Heart right ventricle (tissue), 16 donors: ENCODE results near the gene TFAM. TPM values are rescaled to one million over a fixed set of nuclear protein-coding genes. Genes with fewer than 3 reads are reported as not detected.

Experiments used
- ATAC-seq, 8 donors: fragments of 200-7000 bp; cut with Tn5 transposase; one replicate each; pipeline ENCODE4 v1.9.1; 2020; ENCODE audit warnings: mild to moderate bottlenecking in 8 of 8, moderate library complexity in 8 of 8, moderate number of reproducible peaks in 1 of 8
- DNase-seq, 2 donors: peaks; one replicate each; pipeline ENCODE4 v3.0.0-alpha.2; 2020
- H3K27ac ChIP-seq, 10 donors: fragments of 200-600 bp; sonication (generic) in 2 of 10; one replicate each; pipeline versions ENCODE4 v1.5.0 to v1.8.0; 2020 to 2022; ENCODE audit warnings: mild to moderate bottlenecking in 3 of 10
- H3K27me3 ChIP-seq, 7 donors: fragments of 200-600 bp; one replicate each; pipeline ENCODE4 v1.8.0; 2021 to 2022; ENCODE audit warnings: mild to moderate bottlenecking in 2 of 7
- H3K36me3 ChIP-seq, 9 donors: fragments of 200-600 bp; sonication (generic) in 1 of 9; one replicate each; pipeline versions ENCODE4 v1.5.0 to v1.8.0; 2020 to 2022; ENCODE audit warnings: mild to moderate bottlenecking in 2 of 9
- H3K4me1 ChIP-seq, 9 donors: fragments of 200-600 bp; sonication (generic) in 1 of 9; one replicate each; pipeline versions ENCODE4 v1.5.0 to v1.8.0; 2020 to 2022; ENCODE audit warnings: mild to moderate bottlenecking in 4 of 9
- H3K4me3 ChIP-seq, 10 donors: fragments of 200-600 bp; sonication (generic) in 2 of 10; one replicate each; pipeline versions ENCODE4 v1.5.0 to v1.8.0; 2020 to 2022; ENCODE audit warnings: mild to moderate bottlenecking in 7 of 10, moderate library complexity in 2 of 10
- H3K9me3 ChIP-seq, 11 donors: fragments of 200-600 bp in 10 of 11; sonication (generic) in 2 of 11; one replicate each; pipeline versions ENCODE4 v1.5.0 to v1.8.0; 2013 to 2022; ENCODE audit warnings: mild to moderate bottlenecking in 2 of 11, control low read depth in 1 of 11, moderate library complexity in 1 of 11
- WGBS, 2 donors: extraction: QIAGEN DNeasy Blood & Tissue Kit; methylation state at CpG; one replicate each; pipeline ENCODE4 v1.1.7; 2013; ENCODE audit warnings: inconsistent platforms in 1 of 2; 5-methylcytosine and 5-hydroxymethylcytosine counted together
- intact Hi-C, 10 donors: fragments of 100-400 bp; cut with DNase I; formaldehyde crosslinking; loops; one replicate each; pipeline versions ENCODE4 v1.11.1 to v1.14.2; 2022
- polyA plus RNA-seq, 2 donors: library from polyadenylated mRNA; stranded (reverse); fragments of 200-250 nt; gene quantifications; one replicate each; pipeline ENCODE4 v1.2.3, GENCODE V29; 2013
- total RNA-seq, 10 donors: library from RNA; stranded (reverse); fragmentation: NEBNext Ultra II Directional in 3 of 10; extraction: Animal tissue kit (Norgen Biotek cat#: 25700) in 3 of 10; gene quantifications; one replicate each; pipeline versions ENCODE4 v1.2.1 to v1.2.4, GENCODE V29; 2021 to 2023
- TF ChIP-seq, protein P1 (sequence below), 9 donors: fragments of 200-600 bp; sonication (generic) in 2 of 9; IDR thresholded peaks; one replicate each; pipeline versions ENCODE4 v1.5.0 to v1.8.0; 2021 to 2022; ENCODE audit warnings: antibody characterized with exemption in 9 of 9, mild to moderate bottlenecking in 5 of 9, moderate library complexity in 1 of 9
- donor health status: Arrhythmogenic right ventricular cardiomyopathy.
- donor health status: ischemic (EF 13 %, LVEDD 7.1; RV severe dilation, severe dysfunction).
- donor health status: healthy with polysubstance abuse.
- donor health status: DM: no; HTN: yes; CAD: no.
- donor health status: DM: no; HTN: no; CAD: no.
- donor health status: ischemic (EF 25% LVEDD 6.9; RV normal size, moderate dysfunction).
- donor health status: ischemic (EF 25% LVEDD 5.7; RV mildly dilated, moderate dysfunction).
- donor health status: healthy.
- donor health status: DM: yes; HTN: yes; CAD: no.
- donor health status: Ischemic cardiomyopathy.
- donor health status: ischemic (EF 35%, LVEDD 5.7; RV mildly dilated, moderate dysfunction).
- donor health status: nonischemic (EF 11% LVEDD 7.7; RV severe dilation, severe dysfunction).
- donor health status: DM: yes; HTN: yes; CAD: no.
- donor health status: PGD.
- donor health status: ischemic (EF 29% LVEDD 5.4; RV normal size, mild dysfunction).
- donor health status: nonischemic (EF 23%, LVEDD 6.1; RV moderate dilation, normal function).

TFAM gene
- total and polyA plus RNA-seq, 12 donors: 3.8 to 36.5 (median 31.0) TPM

DNA sequence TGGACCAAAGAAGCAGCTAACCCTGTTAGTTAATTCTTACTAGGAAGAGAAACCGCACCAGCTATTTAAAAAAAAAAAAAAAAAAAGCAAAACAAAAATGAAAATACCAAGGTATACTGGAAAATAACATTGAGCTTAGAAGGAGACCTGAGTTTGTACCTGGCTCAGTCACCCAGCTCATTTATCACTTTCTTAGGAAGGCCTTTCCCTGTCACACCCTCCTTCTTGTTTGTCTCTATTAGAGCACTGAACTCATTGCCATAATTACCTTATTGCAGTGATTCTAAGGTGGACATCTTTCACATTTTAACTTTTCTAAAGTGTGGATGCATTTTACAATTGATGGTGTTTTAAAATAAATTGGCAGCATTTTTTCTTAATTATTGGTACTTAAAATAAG lies 26.3 kb upstream of the TFAM start:
- DNase-seq (no peak), ATAC-seq (no peak)
- no peak overlapping the region for H3K4me3 ChIP-seq
- peaks cover 2 to 67% (median 41%) of the 10 kb centered on the region in 9 donors for H3K4me1 ChIP-seq
- no peaks in the 10 kb centered on the region for H3K27me3 ChIP-seq
- intact Hi-C loops: no loop called here
- no peaks in the 10 kb centered on the region for H3K9me3 ChIP-seq
- no peak overlapping the region for H3K27ac ChIP-seq
- H3K36me3 ChIP-seq: peaks cover 0 to 30% (median 10%) of the 10 kb centered on the region in 9 donors
- 96 to 100% methylated on average over 1 of the region's 1 CpG for WGBS, 2 donors
- TF ChIP-seq, protein P1, sequence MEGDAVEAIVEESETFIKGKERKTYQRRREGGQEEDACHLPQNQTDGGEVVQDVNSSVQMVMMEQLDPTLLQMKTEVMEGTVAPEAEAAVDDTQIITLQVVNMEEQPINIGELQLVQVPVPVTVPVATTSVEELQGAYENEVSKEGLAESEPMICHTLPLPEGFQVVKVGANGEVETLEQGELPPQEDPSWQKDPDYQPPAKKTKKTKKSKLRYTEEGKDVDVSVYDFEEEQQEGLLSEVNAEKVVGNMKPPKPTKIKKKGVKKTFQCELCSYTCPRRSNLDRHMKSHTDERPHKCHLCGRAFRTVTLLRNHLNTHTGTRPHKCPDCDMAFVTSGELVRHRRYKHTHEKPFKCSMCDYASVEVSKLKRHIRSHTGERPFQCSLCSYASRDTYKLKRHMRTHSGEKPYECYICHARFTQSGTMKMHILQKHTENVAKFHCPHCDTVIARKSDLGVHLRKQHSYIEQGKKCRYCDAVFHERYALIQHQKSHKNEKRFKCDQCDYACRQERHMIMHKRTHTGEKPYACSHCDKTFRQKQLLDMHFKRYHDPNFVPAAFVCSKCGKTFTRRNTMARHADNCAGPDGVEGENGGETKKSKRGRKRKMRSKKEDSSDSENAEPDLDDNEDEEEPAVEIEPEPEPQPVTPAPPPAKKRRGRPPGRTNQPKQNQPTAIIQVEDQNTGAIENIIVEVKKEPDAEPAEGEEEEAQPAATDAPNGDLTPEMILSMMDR (IDR thresholded peaks at IDR 0.05): no peak

DNA sequence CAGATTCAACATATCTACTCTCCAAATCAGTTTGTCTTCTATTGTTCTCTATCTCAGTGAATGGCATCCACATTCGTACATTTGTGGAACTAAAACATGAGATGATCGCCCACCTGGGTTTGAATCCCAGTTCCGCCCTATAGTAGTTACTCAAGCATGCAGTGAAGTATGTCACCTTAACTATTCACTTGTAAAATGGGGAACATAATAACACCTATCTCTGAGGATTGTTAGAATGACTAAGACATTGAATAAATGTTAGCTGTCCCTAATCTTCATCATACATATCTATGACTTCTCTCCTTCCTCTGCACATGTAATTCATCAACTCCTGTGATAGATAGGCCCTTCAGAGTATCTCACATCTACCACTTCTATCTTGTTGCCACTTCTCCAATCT lies 25.7 kb upstream of the TFAM start:
- peaks cover 0 to 35% (median 10%) of the 10 kb centered on the region in 9 donors for H3K36me3 ChIP-seq
- intact Hi-C loops: no loop called here
- H3K27me3 ChIP-seq: no peaks in the 10 kb centered on the region
- peaks cover 2 to 64% (median 39%) of the 10 kb centered on the region in 9 donors for H3K4me1 ChIP-seq
- no peak overlapping the region for H3K27ac ChIP-seq
- TF ChIP-seq, protein P1 (IDR thresholded peaks at IDR 0.05): no peak
- no peak overlapping the region for H3K4me3 ChIP-seq
- WGBS, 2 donors: 89 to 90% methylated on average over 3 of the region's 3 CpGs
- ATAC-seq: peak in 1 of 8 donors; percentile 13
- H3K9me3 ChIP-seq: no peaks in the 10 kb centered on the region
- no peak for DNase-seq

DNA sequence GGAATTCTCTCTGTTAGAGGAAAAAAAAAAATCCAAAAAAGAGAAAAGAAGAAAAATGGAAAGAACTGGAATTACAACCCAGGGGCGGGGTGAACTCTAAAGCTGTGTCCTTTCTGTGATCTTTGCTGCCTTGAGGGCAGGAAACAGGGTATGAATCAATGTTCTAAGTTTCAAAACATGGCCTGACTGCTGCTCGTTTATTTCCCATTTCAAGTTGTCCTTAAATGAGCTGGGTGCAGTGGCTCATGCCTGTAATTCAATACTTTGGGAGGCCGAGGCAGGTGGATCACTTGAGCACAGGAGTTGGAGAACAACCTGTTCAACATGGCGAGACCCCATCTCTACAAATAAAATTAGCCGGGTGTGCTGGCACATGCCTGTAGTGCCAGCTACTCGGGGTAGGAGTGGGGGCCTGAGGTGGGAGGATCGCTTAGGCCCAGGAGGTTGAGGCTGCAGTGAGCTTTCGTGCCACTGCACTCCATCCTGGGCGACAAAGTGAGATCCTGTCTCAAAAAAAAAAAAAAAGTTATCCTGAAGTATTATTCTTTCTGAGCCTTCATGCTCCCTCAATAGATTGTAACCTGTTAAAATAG lies 24.7 kb upstream of the TFAM start:
- no peak overlapping the region for H3K4me3 ChIP-seq
- ATAC-seq (peak in 3 of 8 donors; percentile 21 to 55 (median 41)), DNase-seq (no peak)
- peaks cover 2 to 54% (median 35%) of the 10 kb centered on the region in 9 donors for H3K4me1 ChIP-seq
- no peaks in the 10 kb centered on the region for H3K27me3 ChIP-seq
- intact Hi-C loops: no loop called here
- H3K36me3 ChIP-seq: peaks cover 0 to 45% (median 10%) of the 10 kb centered on the region in 9 donors
- TF ChIP-seq, protein P1 (IDR thresholded peaks at IDR 0.05): no peak
- WGBS, 2 donors: 74 to 76% methylated on average over 9 of the region's 9 CpGs
- H3K9me3 ChIP-seq: no peaks in the 10 kb centered on the region
- H3K27ac ChIP-seq: peak overlapping the region in 1 of 10 donors; percentile 5

DNA sequence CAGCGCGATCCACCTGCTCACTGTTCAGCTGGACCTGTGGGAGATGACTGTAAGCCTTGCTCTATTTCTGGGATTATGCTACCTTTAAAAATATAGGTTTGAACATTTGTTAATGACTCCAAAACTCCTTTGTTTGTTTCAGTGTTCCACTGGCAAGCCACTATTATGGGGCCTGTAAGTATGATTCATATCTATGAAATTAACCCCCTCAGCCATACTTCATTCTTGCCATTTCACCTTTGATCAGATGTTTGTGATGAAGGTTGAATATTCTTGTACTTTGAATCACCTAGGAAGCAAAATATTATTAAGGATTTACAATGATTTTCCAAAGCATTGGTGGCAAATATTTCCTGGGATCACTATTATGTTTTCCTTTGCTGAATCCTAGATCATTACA lies 23.9 kb upstream of the TFAM start:
- intact Hi-C loops: no loop called here
- no peak for ATAC-seq
- no peaks in the 10 kb centered on the region for H3K27me3 ChIP-seq
- DNase-seq: no peak
- no peaks in the 10 kb centered on the region for H3K9me3 ChIP-seq
- TF ChIP-seq, protein P1 (IDR thresholded peaks at IDR 0.05): no peak
- no peak overlapping the region for H3K4me3 ChIP-seq
- H3K27ac ChIP-seq: no peak overlapping the region
- peaks cover 0 to 50% (median 10%) of the 10 kb centered on the region in 9 donors for H3K36me3 ChIP-seq
- H3K4me1 ChIP-seq: peaks cover 0 to 46% (median 28%) of the 10 kb centered on the region in 9 donors
- WGBS, 2 donors: 97% methylated on average over 2 of the region's 2 CpGs
